Ishikawa (cell line): ENCODE results near the gene PLEKHH1.

Source experiments
- CEBPB ChIP-seq: IDR thresholded peaks from 2 replicates; pipeline ENCODE4 v1.6.1; 2012
- CREB1 ChIP-seq: IDR thresholded peaks from 2 replicates; pipeline ENCODE4 v1.6.1; 2012; ENCODE audit warnings: low read depth
- EGR1 ChIP-seq: IDR thresholded peaks from 2 replicates; pipeline ENCODE4 v1.6.1; 2012
- EP300 ChIP-seq: IDR thresholded peaks from 2 replicates; pipeline ENCODE4 v1.6.1; 2012; ENCODE audit warnings: borderline replicate concordance
- FOXM1 ChIP-seq: IDR thresholded peaks from 2 replicates; pipeline ENCODE4 v1.6.1; 2012; ENCODE audit warnings: low read depth, borderline replicate concordance
- MAX ChIP-seq: IDR thresholded peaks from 2 replicates; pipeline ENCODE4 v1.6.1; 2012
- NFIC ChIP-seq: IDR thresholded peaks from 2 replicates; pipeline ENCODE4 v1.6.1; 2012
- RAD21 ChIP-seq: IDR thresholded peaks from 2 replicates; pipeline ENCODE4 v1.6.1; 2012; ENCODE audit warnings: low read depth
- REST ChIP-seq: IDR thresholded peaks from 2 replicates; pipeline ENCODE4 v1.6.1; 2012; ENCODE audit warnings: low read depth, mild to moderate bottlenecking
- TAF1 ChIP-seq: IDR thresholded peaks from 2 replicates; pipeline ENCODE4 v1.6.1; 2012; ENCODE audit warnings: low read depth, mild to moderate bottlenecking
- TCF12 ChIP-seq: IDR thresholded peaks from 2 replicates; pipeline ENCODE4 v1.6.1; 2012; ENCODE audit warnings: low read depth
- TEAD4 ChIP-seq: IDR thresholded peaks from 2 replicates; pipeline ENCODE4 v1.6.1; 2012
- USF1 ChIP-seq: IDR thresholded peaks from 2 replicates; pipeline ENCODE4 v1.6.1; 2012
- YY1 ChIP-seq: IDR thresholded peaks from 2 replicates; pipeline ENCODE4 v1.6.1; 2012; ENCODE audit warnings: low read depth
- ZBTB7A ChIP-seq: IDR thresholded peaks from 2 replicates; pipeline ENCODE4 v1.6.1; 2012; ENCODE audit warnings: low read depth

PLEKHH1 gene

GRCh38 chr14:67487332-67487731 lies 45.8 kb upstream of the PLEKHH1 start:
- TF ChIP-seq TCF12 (no peak), RAD21 (no peak), USF1 (no peak), EGR1 (no peak), YY1 (no peak), ZBTB7A (no peak), MAX (no peak), CEBPB (no peak), CREB1 (no peak), NFIC (no peak), REST (no peak), TAF1 (no peak), FOXM1 (no peak), TEAD4 (no peak), EP300 (no peak)

GRCh38 chr14:67487937-67488893 lies 44.9 kb upstream of the PLEKHH1 start, which contains the start of gene TMEM229B:
Gene TMEM229B, minus strand, starts transcription at chr14:67488721. Its CDS starts 14,798 bp downstream, at chr14:67473923.
- TF ChIP-seq ZBTB7A: no peak
- TF ChIP-seq CREB1: no peak
- TF ChIP-seq NFIC: no peak
- TF ChIP-seq TAF1: no peak
- TF ChIP-seq MAX: no peak
- TF ChIP-seq RAD21: no peak
- no peak for TF ChIP-seq REST
- no peak for TF ChIP-seq CEBPB

GRCh38 chr14:67490196-67490595 lies 42.9 kb upstream of the PLEKHH1 start:
- no peak for TF ChIP-seq EP300
- no peak for TF ChIP-seq USF1
- TF ChIP-seq ZBTB7A: no peak
- no peak for TF ChIP-seq REST
- TF ChIP-seq MAX: no peak
- no peak for TF ChIP-seq NFIC

- no peak for TF ChIP-seq RAD21
- TF ChIP-seq TEAD4: no peak
- no peak for TF ChIP-seq ZBTB7A
- TF ChIP-seq FOXM1: no peak
- TF ChIP-seq EP300: no peak
- TF ChIP-seq MAX: no peak
- TF ChIP-seq YY1: no peak
- TF ChIP-seq CEBPB: no peak
Observed at GRCh38 chr14:67491285-67491684, 41.8 kb upstream of the PLEKHH1 start.
